HG03457 (cell line): ENCODE measurements around the gene AKT3.
A peak's percentile ranks its signal among the peaks of the same experiment; 100 is the strongest.

Source experiments
- ATAC-seq: cut with Tn5 transposase; IDR thresholded peaks from one replicate; pipeline ENCODE4 v1.9.1; 2021; ENCODE audit warnings: moderate number of reproducible peaks; ENCODE audit not compliant: unreplicated experiment

Gene AKT3

GRCh38 chr1:243471754-243472745 lies 378.0 kb downstream of the AKT3 start:
- ATAC-seq: peak; percentile 86

- ATAC-seq: no peak
These were observed 378.9 kb downstream of the AKT3 start for GRCh38 chr1:243471026-243471685.

DNA sequence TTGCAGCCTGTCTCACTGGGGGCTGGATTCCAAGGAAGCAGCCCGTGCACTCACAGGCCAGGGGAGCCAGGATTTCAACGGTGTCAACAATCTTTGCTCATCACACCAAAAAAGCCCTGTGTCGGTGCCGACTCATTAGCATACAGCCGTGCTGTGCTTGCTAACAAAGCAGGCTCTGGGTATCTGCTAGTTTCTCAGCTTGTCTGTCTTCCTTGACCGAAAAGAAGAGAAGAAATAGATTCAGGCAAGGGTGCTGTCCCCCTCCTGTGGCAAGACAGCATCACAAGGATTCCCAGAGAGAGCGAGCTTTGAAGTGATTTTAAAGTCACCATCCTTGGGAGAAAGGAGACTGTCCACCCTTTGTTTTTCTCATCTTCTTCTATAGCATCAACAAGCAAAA lies 379.5 kb downstream of the AKT3 start:
- ATAC-seq: no peak

DNA sequence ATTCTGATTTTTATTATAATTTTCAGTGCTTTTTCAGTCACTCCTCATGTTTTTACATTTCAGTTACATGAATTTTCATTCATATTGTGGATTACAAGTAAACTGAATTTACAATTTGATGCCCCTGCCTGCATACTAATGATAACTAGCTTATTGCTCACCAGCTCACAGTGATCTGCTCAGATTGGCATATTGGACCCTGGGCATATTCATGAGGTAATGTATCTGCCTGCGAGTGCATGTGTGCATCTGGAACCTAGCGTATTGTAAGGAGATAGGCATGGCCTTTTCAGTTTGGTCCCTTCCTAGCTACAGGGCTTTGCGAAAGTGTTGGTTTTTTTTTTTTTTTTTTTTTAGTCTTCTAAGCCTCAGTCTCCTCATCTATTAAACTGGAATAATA lies 380.5 kb downstream of the AKT3 start:
- ATAC-seq: no peak

GRCh38 chr1:243465738-243466137 lies 384.3 kb downstream of the AKT3 start:
- no peak for ATAC-seq

GRCh38 chr1:243465081-243465480 lies 385.0 kb downstream of the AKT3 start:
- ATAC-seq: no peak

GRCh38 chr1:243462929-243463697 lies 386.9 kb downstream of the AKT3 start:
- ATAC-seq: no peak

- ATAC-seq: no peak
These were observed 388.3 kb downstream of the AKT3 start for GRCh38 chr1:243461700-243462099.

GRCh38 chr1:243459059-243459458 lies 391.0 kb downstream of the AKT3 start:
- no peak for ATAC-seq

GRCh38 chr1:243457363-243457982 lies 392.6 kb downstream of the AKT3 start:
- ATAC-seq: no peak

GRCh38 chr1:243455760-243456651 lies 394.0 kb downstream of the AKT3 start:
- no peak for ATAC-seq

DNA sequence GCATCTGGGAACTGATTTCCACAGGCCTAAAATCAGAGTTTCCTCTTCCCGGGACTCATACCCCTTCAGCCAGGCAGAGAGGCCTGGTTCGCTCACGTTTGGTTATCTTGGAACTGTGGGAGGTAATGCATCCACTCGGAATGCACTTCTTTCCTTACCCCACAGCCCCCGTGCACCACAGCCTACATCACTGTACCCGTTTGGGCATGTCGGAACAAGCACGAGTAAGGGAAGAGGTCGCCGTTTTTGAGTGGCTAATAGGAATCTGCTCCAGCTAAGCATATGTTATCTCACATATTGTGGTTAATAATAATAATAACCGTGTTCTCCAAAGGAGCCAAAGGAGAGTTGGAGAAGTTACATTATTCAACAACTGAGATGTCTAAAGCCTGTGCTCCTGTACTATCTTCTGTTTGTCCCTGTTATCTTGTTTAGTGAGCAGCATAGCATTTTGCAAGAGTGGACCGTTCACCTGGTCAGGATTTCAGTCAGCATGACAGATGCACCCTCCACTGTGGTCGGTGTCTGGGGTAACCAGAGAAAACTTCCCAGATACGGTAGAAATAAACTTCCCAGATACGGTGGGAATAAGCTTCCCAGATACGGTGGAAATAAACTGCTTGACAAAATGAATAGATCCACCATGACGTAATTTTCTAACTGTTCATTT lies 395.6 kb downstream of the AKT3 start:
- ATAC-seq: no peak

- no peak for ATAC-seq
These were observed 398.0 kb downstream of the AKT3 start for GRCh38 chr1:243452092-243452491.

GRCh38 chr1:243449373-243449772 lies 400.7 kb downstream of the AKT3 start:
- no peak for ATAC-seq

DNA sequence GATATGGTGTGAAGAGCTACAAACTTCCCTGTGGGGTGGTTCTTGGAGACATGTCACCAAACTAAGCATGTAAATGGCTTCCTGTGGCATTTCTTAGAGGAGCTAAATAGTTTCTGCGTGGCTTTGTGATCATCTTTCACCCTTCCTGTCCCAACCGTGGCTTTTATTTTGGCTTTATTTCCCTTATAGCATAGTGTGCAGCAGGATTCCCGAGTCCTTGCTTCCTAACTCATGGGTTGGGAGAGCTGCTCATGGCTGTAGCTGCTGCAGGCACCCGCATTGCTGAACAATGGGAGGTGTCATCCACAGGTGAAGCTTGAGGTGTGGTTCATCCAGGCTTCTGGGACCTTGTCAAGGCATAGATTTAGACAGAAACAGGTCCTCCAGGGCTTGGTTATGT lies 402.2 kb downstream of the AKT3 start:
- no peak for ATAC-seq

DNA sequence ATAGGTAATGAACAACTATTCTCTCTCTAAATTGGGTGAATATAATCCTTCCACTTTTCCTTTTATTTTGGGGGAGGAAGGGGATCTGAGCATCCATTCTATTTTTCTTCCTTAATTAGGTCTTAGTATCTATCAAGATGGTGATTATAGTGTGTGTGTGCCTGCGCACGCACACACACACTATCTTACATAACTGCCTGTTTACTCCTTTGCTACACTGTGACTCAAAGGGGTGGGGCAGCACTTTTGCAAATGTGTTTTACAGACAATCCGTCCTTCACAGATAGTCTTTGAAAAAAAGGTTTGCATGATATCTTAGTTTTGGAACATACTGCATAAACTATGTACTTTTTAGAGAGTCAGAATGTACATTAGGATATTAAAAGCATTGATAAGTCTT lies 402.7 kb downstream of the AKT3 start:
- no peak for ATAC-seq

DNA sequence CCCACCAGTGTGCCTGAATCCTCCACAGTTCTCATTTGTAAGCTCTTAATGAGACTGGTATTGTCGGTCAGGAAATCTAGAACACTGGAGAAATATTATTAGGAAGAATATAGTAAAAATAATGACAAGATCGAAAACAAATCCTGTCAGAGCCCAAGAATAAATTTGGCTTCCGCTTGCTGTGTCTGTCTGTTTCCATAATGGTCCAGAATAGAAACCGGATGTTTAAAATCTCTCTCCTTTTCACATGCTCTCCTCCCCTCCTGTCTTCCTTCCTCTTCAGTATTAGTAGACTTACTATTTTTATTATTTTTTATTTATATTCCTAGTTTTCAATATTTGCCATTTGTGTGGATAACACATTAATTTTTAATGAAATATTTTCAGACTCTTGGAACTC lies 406.5 kb downstream of the AKT3 start:
- ATAC-seq: no peak

DNA sequence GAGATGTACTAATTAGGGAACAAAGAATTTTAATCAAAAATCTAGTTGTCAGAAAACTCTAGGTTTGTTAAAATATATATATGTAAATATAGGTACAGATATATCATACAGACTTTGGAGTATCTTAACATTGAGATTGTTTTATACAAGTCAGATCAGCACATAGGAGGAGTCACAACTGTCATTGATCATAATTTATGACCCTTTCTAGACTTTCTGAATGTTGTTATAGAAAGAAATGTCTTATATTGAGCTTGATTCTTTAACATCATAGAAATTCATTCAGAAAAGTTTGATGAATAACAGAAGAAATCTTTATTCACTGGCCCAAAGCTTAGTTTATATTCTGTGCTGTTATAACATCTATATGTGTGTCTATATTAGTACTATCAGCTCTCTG lies 408.4 kb downstream of the AKT3 start:
- no peak for ATAC-seq

- ATAC-seq: no peak
These were observed 409.6 kb downstream of the AKT3 start for GRCh38 chr1:243440406-243440805.
